ENCODE data around the gene ASCC2.

GRCh38 chr22:29816539-29816938, 21.5 kb downstream of the ASCC2 start:
- TF ChIP-seq CTCF (IDR thresholded peaks at IDR 0.05), result no peak
- no peak for TF ChIP-seq POLR2A (IDR thresholded peaks at IDR 0.05)
